Trophoblast cell (in vitro differentiated cells and primary cell): ENCODE measurements around the gene MKNK1.

Experiments used
- DNase-seq, 2 donors: peaks; one replicate each; pipeline ENCODE4 v3.0.0-alpha.2; 2016
- H2AFZ ChIP-seq: 2 replicates; pipeline ENCODE4 v1.6.1; 2013; ENCODE audit warnings: low read length, moderate library complexity, mild to moderate bottlenecking; ENCODE audit not compliant: insufficient read depth, poor library complexity
- H2AK5ac ChIP-seq: 2 replicates; pipeline ENCODE4 v1.6.1; 2013; ENCODE audit warnings: mild to moderate bottlenecking, low read length
- H2BK120ac ChIP-seq: 2 replicates; pipeline ENCODE4 v1.6.1; 2013; ENCODE audit warnings: low read length, mild to moderate bottlenecking, moderate library complexity; ENCODE audit not compliant: insufficient read depth, poor library complexity
- H2BK12ac ChIP-seq: 2 replicates; pipeline ENCODE4 v1.6.1; 2013; ENCODE audit warnings: mild to moderate bottlenecking, low read length, moderate library complexity
- H2BK5ac ChIP-seq: 2 replicates; pipeline ENCODE4 v1.6.1; 2013; ENCODE audit warnings: low read length, low read depth, moderate library complexity, mild to moderate bottlenecking; ENCODE audit not compliant: poor library complexity
- H3K14ac ChIP-seq: 2 replicates; pipeline ENCODE4 v1.6.1; 2013; ENCODE audit warnings: mild to moderate bottlenecking, low read length
- H3K18ac ChIP-seq: 2 replicates; pipeline ENCODE4 v1.6.1; 2013; ENCODE audit warnings: mild to moderate bottlenecking, low read length
- H3K23ac ChIP-seq: 2 replicates; pipeline ENCODE4 v1.6.1; 2013; ENCODE audit warnings: low read length
- H3K27ac ChIP-seq: 2 replicates; pipeline ENCODE4 v1.5.1; 2013; ENCODE audit warnings: low read depth, mild to moderate bottlenecking, inconsistent platforms, low read length, moderate library complexity
- H3K27me3 ChIP-seq: 2 replicates; pipeline ENCODE4 v1.6.1; 2013; ENCODE audit warnings: inconsistent platforms, mild to moderate bottlenecking, low read length, moderate library complexity; ENCODE audit not compliant: insufficient read depth
- H3K36me3 ChIP-seq, 2 experiments: 1 replicate in 1 of 2; 2 replicates in 1 of 2; pipeline ENCODE4 v1.6.1; 2013; ENCODE audit warnings: low read length in 2 of 2, mild to moderate bottlenecking in 2 of 2, moderate library complexity in 1 of 2; ENCODE audit not compliant: insufficient read depth in 2 of 2, control insufficient read depth in 1 of 2
- H3K4ac ChIP-seq: 2 replicates; pipeline ENCODE4 v1.6.1; 2013; ENCODE audit warnings: low read depth, mild to moderate bottlenecking, low read length, moderate library complexity
- H3K4me1 ChIP-seq, 2 experiments: 1 replicate in 1 of 2; 2 replicates in 1 of 2; pipeline ENCODE4 v1.6.1; 2013; ENCODE audit warnings: low read length in 2 of 2, mild to moderate bottlenecking in 2 of 2, moderate library complexity in 1 of 2; ENCODE audit not compliant: insufficient read depth in 2 of 2, control insufficient read depth in 1 of 2
- H3K4me2 ChIP-seq: 2 replicates; pipeline ENCODE4 v1.6.1; 2013; ENCODE audit warnings: inconsistent platforms, mild to moderate bottlenecking, low read length, moderate library complexity
- H3K4me3 ChIP-seq: 2 replicates; pipeline ENCODE4 v1.5.1; 2013; ENCODE audit warnings: mild to moderate bottlenecking, low read depth, low read length, inconsistent platforms
- H3K79me1 ChIP-seq: one replicate; pipeline ENCODE4 v1.6.1; 2013; ENCODE audit warnings: low read length
- H3K79me2 ChIP-seq: 2 replicates; pipeline ENCODE4 v1.6.1; 2013; ENCODE audit warnings: low read length, mild to moderate bottlenecking; ENCODE audit not compliant: control insufficient read depth, insufficient read depth, poor library complexity
- H3K9ac ChIP-seq: 2 replicates; pipeline ENCODE4 v1.6.1; 2013; ENCODE audit warnings: mild to moderate bottlenecking, low read length
- H3K9me3 ChIP-seq: 2 replicates; pipeline ENCODE4 v1.6.1; 2013; ENCODE audit warnings: low read depth, mild to moderate bottlenecking, control low read depth, inconsistent platforms, low read length; ENCODE audit not compliant: insufficient read depth
- H4K12ac ChIP-seq: 2 replicates; pipeline ENCODE4 v1.6.1; 2013; ENCODE audit warnings: low read depth, mild to moderate bottlenecking, low read length, moderate library complexity
- H4K8ac ChIP-seq: 2 replicates; pipeline ENCODE4 v1.6.1; 2013; ENCODE audit warnings: low read depth, mild to moderate bottlenecking, low read length, moderate library complexity
- H4K91ac ChIP-seq: one replicate; pipeline ENCODE4 v1.6.1; 2013; ENCODE audit warnings: low read depth, mild to moderate bottlenecking, low read length, moderate library complexity
- WGBS: extraction: QIAGEN DNeasy Blood & Tissue Kit; methylation state at CpG from one replicate; pipeline ENCODE4 v1.1.7; 2013; ENCODE audit warnings: missing lambda C conversion rate; ENCODE audit not compliant: insufficient read length, insufficient coverage; ENCODE audit errors: extremely low coverage; 5-methylcytosine and 5-hydroxymethylcytosine counted together

MKNK1 gene

GRCh38 chr1:46558141-46558963 is 45.7 kb downstream of the MKNK1 start:
- Histone ChIP-seq H2BK120ac (no peak overlapping the region), H3K36me3 (peaks cover 19 to 36% of the 10 kb centered on the region in 2 experiments), H3K4me2 (no peak overlapping the region), H3K4ac (no peak overlapping the region), H3K4me3 (no peak overlapping the region), H3K79me1 (no peaks in the 10 kb centered on the region), H3K9ac (no peak overlapping the region), H3K4me1 (no peaks in the 10 kb centered on the region), H2AFZ (no peak overlapping the region), H3K27me3 (no peaks in the 10 kb centered on the region), H2AK5ac (no peak overlapping the region), H3K23ac (no peak overlapping the region), H3K27ac (no peak overlapping the region), H4K12ac (no peak overlapping the region), H3K18ac (no peak overlapping the region), H3K14ac (no peak overlapping the region), H4K91ac (no peak overlapping the region), H3K9me3 (no peaks in the 10 kb centered on the region), H2BK12ac (no peak overlapping the region), H3K79me2 (no peaks in the 10 kb centered on the region), H2BK5ac (no peak overlapping the region), H4K8ac (no peak overlapping the region)
- no CpG with 5 or more reads among the region's 20 CpGs for WGBS
- no peak for DNase-seq

GRCh38 chr1:46557403-46557802 is 46.7 kb downstream of the MKNK1 start:
- no peak overlapping the region for H3K9ac ChIP-seq
- H3K9me3 ChIP-seq: no peaks in the 10 kb centered on the region
- no peak overlapping the region for H3K4ac ChIP-seq
- no CpG with 5 or more reads among the region's 5 CpGs for WGBS
- no peak overlapping the region for H3K4me3 ChIP-seq
- no peak for DNase-seq
- no peak overlapping the region for H2AFZ ChIP-seq
- H2BK5ac ChIP-seq: no peak overlapping the region
- no peaks in the 10 kb centered on the region for H3K79me2 ChIP-seq
- no peak overlapping the region for H2BK12ac ChIP-seq
- no peak overlapping the region for H3K27ac ChIP-seq
- no peak overlapping the region for H4K12ac ChIP-seq
- no peaks in the 10 kb centered on the region for H3K27me3 ChIP-seq
- no peak overlapping the region for H2BK120ac ChIP-seq
- peaks cover 15 to 34% of the 10 kb centered on the region in 2 experiments for H3K36me3 ChIP-seq
- no peak overlapping the region for H2AK5ac ChIP-seq
- H3K4me2 ChIP-seq: no peak overlapping the region
- H3K23ac ChIP-seq: no peak overlapping the region
- no peak overlapping the region for H3K18ac ChIP-seq
- no peak overlapping the region for H4K8ac ChIP-seq
- no peaks in the 10 kb centered on the region for H3K4me1 ChIP-seq
- H4K91ac ChIP-seq: no peak overlapping the region
- H3K79me1 ChIP-seq: no peaks in the 10 kb centered on the region
- H3K14ac ChIP-seq: no peak overlapping the region

GRCh38 chr1:46556822-46557221 is 47.2 kb downstream of the MKNK1 start:
- no peak overlapping the region for H3K27ac ChIP-seq
- no peak overlapping the region for H2BK120ac ChIP-seq
- H4K8ac ChIP-seq: no peak overlapping the region
- no peak for DNase-seq
- no peaks in the 10 kb centered on the region for H3K27me3 ChIP-seq
- no peak overlapping the region for H3K18ac ChIP-seq
- H4K12ac ChIP-seq: no peak overlapping the region
- H2BK5ac ChIP-seq: no peak overlapping the region
- no peaks in the 10 kb centered on the region for H3K9me3 ChIP-seq
- H2BK12ac ChIP-seq: no peak overlapping the region
- H3K79me2 ChIP-seq: no peaks in the 10 kb centered on the region
- no CpG with 5 or more reads among the region's 3 CpGs for WGBS
- H3K4me3 ChIP-seq: no peak overlapping the region
- H3K79me1 ChIP-seq: no peaks in the 10 kb centered on the region
- H3K4ac ChIP-seq: no peak overlapping the region
- H3K4me2 ChIP-seq: no peak overlapping the region
- H3K14ac ChIP-seq: no peak overlapping the region
- H3K36me3 ChIP-seq: peaks cover 14 to 31% of the 10 kb centered on the region in 2 experiments
- H3K4me1 ChIP-seq: no peaks in the 10 kb centered on the region
- H2AK5ac ChIP-seq: no peak overlapping the region
- no peak overlapping the region for H2AFZ ChIP-seq
- no peak overlapping the region for H3K9ac ChIP-seq
- H4K91ac ChIP-seq: no peak overlapping the region
- H3K23ac ChIP-seq: no peak overlapping the region

GRCh38 chr1:46555826-46556619 is 48.0 kb downstream of the MKNK1 start:
- WGBS: no CpG with 5 or more reads among the region's 7 CpGs

More at GRCh38 chr1:46555826-46556619, 48.0 kb downstream of the MKNK1 start:
- H3K14ac ChIP-seq: no peak overlapping the region
- peaks cover 2% of the 10 kb centered on the region for H3K9me3 ChIP-seq
- H3K27ac ChIP-seq: no peak overlapping the region
- peaks cover 6 to 23% of the 10 kb centered on the region in 2 experiments for H3K36me3 ChIP-seq
- no peak overlapping the region for H2AFZ ChIP-seq
- no peak overlapping the region for H3K9ac ChIP-seq
- H3K79me2 ChIP-seq: no peaks in the 10 kb centered on the region
- H2BK5ac ChIP-seq: no peak overlapping the region
- no peak overlapping the region for H3K4me3 ChIP-seq
- no peaks in the 10 kb centered on the region for H3K79me1 ChIP-seq
- H2AK5ac ChIP-seq: no peak overlapping the region
- H4K12ac ChIP-seq: no peak overlapping the region
- no peak overlapping the region for H2BK120ac ChIP-seq
- H2BK12ac ChIP-seq: no peak overlapping the region
- no peak for DNase-seq
- H3K4me1 ChIP-seq: no peaks in the 10 kb centered on the region
- H3K4me2 ChIP-seq: no peak overlapping the region
- H3K27me3 ChIP-seq: no peaks in the 10 kb centered on the region
- H4K91ac ChIP-seq: no peak overlapping the region
- H3K18ac ChIP-seq: no peak overlapping the region
- H4K8ac ChIP-seq: no peak overlapping the region
- no peak overlapping the region for H3K4ac ChIP-seq
- no peak overlapping the region for H3K23ac ChIP-seq
